Measurements from ENCODE around the gene GLCCI1.

GRCh38 chr7:7934945-7935344 lies 33.7 kb upstream of the GLCCI1 start:
- TF ChIP-seq, protein P1, sequence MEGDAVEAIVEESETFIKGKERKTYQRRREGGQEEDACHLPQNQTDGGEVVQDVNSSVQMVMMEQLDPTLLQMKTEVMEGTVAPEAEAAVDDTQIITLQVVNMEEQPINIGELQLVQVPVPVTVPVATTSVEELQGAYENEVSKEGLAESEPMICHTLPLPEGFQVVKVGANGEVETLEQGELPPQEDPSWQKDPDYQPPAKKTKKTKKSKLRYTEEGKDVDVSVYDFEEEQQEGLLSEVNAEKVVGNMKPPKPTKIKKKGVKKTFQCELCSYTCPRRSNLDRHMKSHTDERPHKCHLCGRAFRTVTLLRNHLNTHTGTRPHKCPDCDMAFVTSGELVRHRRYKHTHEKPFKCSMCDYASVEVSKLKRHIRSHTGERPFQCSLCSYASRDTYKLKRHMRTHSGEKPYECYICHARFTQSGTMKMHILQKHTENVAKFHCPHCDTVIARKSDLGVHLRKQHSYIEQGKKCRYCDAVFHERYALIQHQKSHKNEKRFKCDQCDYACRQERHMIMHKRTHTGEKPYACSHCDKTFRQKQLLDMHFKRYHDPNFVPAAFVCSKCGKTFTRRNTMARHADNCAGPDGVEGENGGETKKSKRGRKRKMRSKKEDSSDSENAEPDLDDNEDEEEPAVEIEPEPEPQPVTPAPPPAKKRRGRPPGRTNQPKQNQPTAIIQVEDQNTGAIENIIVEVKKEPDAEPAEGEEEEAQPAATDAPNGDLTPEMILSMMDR (IDR thresholded peaks at IDR 0.05; ENCODE audit: insufficient read depth, low read length) = no peak
- TF ChIP-seq SPI1 (IDR thresholded peaks at IDR 0.05; ENCODE audit: borderline replicate concordance, low read depth) (no peak), POLR2AphosphoS5 (IDR thresholded peaks at IDR 0.05; ENCODE audit: low read depth) (no peak)
